ENCODE measurements around the gene CXCR4. TPM values are rescaled to one million over a fixed set of nuclear protein-coding genes. Genes with fewer than 3 reads are reported as not detected.
"Not testable (repeated sequence)": the region's sequence is repeated elsewhere in the genome, so short reads cannot be mapped to it uniquely, and the experiment has no call there.

Gene CXCR4
- total RNA-seq, 1 donor from 2014 or later = 88.8 TPM

GRCh38 chr2:136091899-136092298, 26.1 kb downstream of the CXCR4 start:
- Mint-ChIP-seq H3K36me3 (ENCODE audit: low read depth) (no peaks in the 10 kb centered on the region), H3K4me1 (peaks cover 25% of the 10 kb centered on the region), H3K9me3 (peaks cover 4% of the 10 kb centered on the region), H3K27me3 (peaks cover 2% of the 10 kb centered on the region), H3K4me3 (peak overlapping the region; percentile 21), H3K27ac (peak overlapping the region; percentile 14)
- no peak for DNase-seq
- intact Hi-C loops (cut with micrococcal nuclease) = no loop called here

GRCh38 chr2:136087901-136088460, 30.0 kb downstream of the CXCR4 start:
- H3K27me3 Mint-ChIP-seq; intact Hi-C loops (cut with micrococcal nuclease); H3K9me3 Mint-ChIP-seq; H3K27ac Mint-ChIP-seq; H3K36me3 Mint-ChIP-seq (ENCODE audit: low read depth); H3K4me3 Mint-ChIP-seq; DNase-seq: not testable (repeated sequence)
- H3K4me1 Mint-ChIP-seq = peaks cover 24% of the 10 kb centered on the region

- H3K27ac Mint-ChIP-seq = no peak overlapping the region
- H3K27me3 Mint-ChIP-seq = no peaks in the 10 kb centered on the region
- intact Hi-C loops (cut with micrococcal nuclease) = no loop called here
- H3K4me1 Mint-ChIP-seq = peaks cover 9% of the 10 kb centered on the region
- no peak overlapping the region for H3K4me3 Mint-ChIP-seq
- no peaks in the 10 kb centered on the region for H3K36me3 Mint-ChIP-seq (ENCODE audit: low read depth)
- no peak for DNase-seq
- peaks cover 4% of the 10 kb centered on the region for H3K9me3 Mint-ChIP-seq
Measured at GRCh38 chr2:136086253-136087016, 31.5 kb downstream of the CXCR4 start.

- H3K9me3 Mint-ChIP-seq = peaks cover 4% of the 10 kb centered on the region
- no peak for DNase-seq
- no peak overlapping the region for H3K4me3 Mint-ChIP-seq
- H3K4me1 Mint-ChIP-seq = peaks cover 6% of the 10 kb centered on the region
- no peaks in the 10 kb centered on the region for H3K36me3 Mint-ChIP-seq (ENCODE audit: low read depth)
- intact Hi-C loops (cut with micrococcal nuclease) = no loop called here
- H3K27me3 Mint-ChIP-seq = no peaks in the 10 kb centered on the region
- H3K27ac Mint-ChIP-seq = no peak overlapping the region
Measured at GRCh38 chr2:136085453-136086209, 32.3 kb downstream of the CXCR4 start.

GRCh38 chr2:136081582-136082210, 36.3 kb downstream of the CXCR4 start:
- no peaks in the 10 kb centered on the region for H3K27me3 Mint-ChIP-seq
- peaks cover 7% of the 10 kb centered on the region for H3K4me1 Mint-ChIP-seq
- intact Hi-C loops (cut with micrococcal nuclease) = no loop called here
- DNase-seq = no peak
- H3K9me3 Mint-ChIP-seq = peaks cover 14% of the 10 kb centered on the region
- H3K36me3 Mint-ChIP-seq (ENCODE audit: low read depth) = peaks cover 2% of the 10 kb centered on the region
- H3K4me3 Mint-ChIP-seq = no peak overlapping the region
- no peak overlapping the region for H3K27ac Mint-ChIP-seq

GRCh38 chr2:136080114-136080513, 37.8 kb downstream of the CXCR4 start:
- peaks cover 3% of the 10 kb centered on the region for H3K36me3 Mint-ChIP-seq (ENCODE audit: low read depth)
- no peak overlapping the region for H3K27ac Mint-ChIP-seq
- DNase-seq = no peak
- no peak overlapping the region for H3K4me3 Mint-ChIP-seq
- H3K9me3 Mint-ChIP-seq = peaks cover 14% of the 10 kb centered on the region
- H3K27me3 Mint-ChIP-seq = no peaks in the 10 kb centered on the region
- H3K4me1 Mint-ChIP-seq = peaks cover 6% of the 10 kb centered on the region
- intact Hi-C loops (cut with micrococcal nuclease) = no loop called here

- H3K4me3 Mint-ChIP-seq = no peak overlapping the region
- DNase-seq = no peak
- no peak overlapping the region for H3K27ac Mint-ChIP-seq
- H3K36me3 Mint-ChIP-seq (ENCODE audit: low read depth) = peaks cover 3% of the 10 kb centered on the region
- no peaks in the 10 kb centered on the region for H3K27me3 Mint-ChIP-seq
- intact Hi-C loops (cut with micrococcal nuclease) = no loop called here
- H3K4me1 Mint-ChIP-seq = peaks cover 6% of the 10 kb centered on the region
- H3K9me3 Mint-ChIP-seq = peaks cover 17% of the 10 kb centered on the region
Measured at GRCh38 chr2:136077107-136077506, 40.8 kb downstream of the CXCR4 start.

GRCh38 chr2:136075476-136075875, 42.5 kb downstream of the CXCR4 start:
- Mint-ChIP-seq H3K4me1 (peaks cover 12% of the 10 kb centered on the region), H3K9me3 (peaks cover 25% of the 10 kb centered on the region), H3K27ac (no peak overlapping the region), H3K27me3 (no peaks in the 10 kb centered on the region), H3K4me3 (no peak overlapping the region), H3K36me3 (ENCODE audit: low read depth) (peaks cover 8% of the 10 kb centered on the region)
- intact Hi-C loops (cut with micrococcal nuclease) = no loop called here
- DNase-seq = no peak

- peaks cover 22% of the 10 kb centered on the region for H3K4me1 Mint-ChIP-seq
- no peak overlapping the region for H3K27ac Mint-ChIP-seq
- intact Hi-C loops (cut with micrococcal nuclease) = no loop called here
Measured at GRCh38 chr2:136072621-136073020, 45.3 kb downstream of the CXCR4 start.

GRCh38 chr2:136071887-136072286, 46.1 kb downstream of the CXCR4 start:
- H3K36me3 Mint-ChIP-seq (ENCODE audit: low read depth); intact Hi-C loops (cut with micrococcal nuclease); H3K27me3 Mint-ChIP-seq; H3K4me3 Mint-ChIP-seq; DNase-seq; H3K27ac Mint-ChIP-seq: not testable (repeated sequence)
- H3K9me3 Mint-ChIP-seq = peaks cover 15% of the 10 kb centered on the region
- peaks cover 24% of the 10 kb centered on the region for H3K4me1 Mint-ChIP-seq

More at GRCh38 chr2:136072621-136073020, 45.3 kb downstream of the CXCR4 start:
- Mint-ChIP-seq H3K36me3 (ENCODE audit: low read depth) (peaks cover 7% of the 10 kb centered on the region), H3K4me3 (no peak overlapping the region), H3K27me3 (no peaks in the 10 kb centered on the region), H3K9me3 (peaks cover 15% of the 10 kb centered on the region)
- DNase-seq = no peak

GRCh38 chr2:136070913-136071312, 47.0 kb downstream of the CXCR4 start:
- intact Hi-C loops (cut with micrococcal nuclease) = no loop called here
- DNase-seq = no peak
- Mint-ChIP-seq H3K36me3 (ENCODE audit: low read depth) (peaks cover 5% of the 10 kb centered on the region), H3K4me3 (no peak overlapping the region), H3K27ac (no peak overlapping the region), H3K4me1 (peaks cover 30% of the 10 kb centered on the region), H3K9me3 (peaks cover 15% of the 10 kb centered on the region), H3K27me3 (no peaks in the 10 kb centered on the region)

GRCh38 chr2:136069773-136070172, 48.2 kb downstream of the CXCR4 start:
- DNase-seq = no peak
- Mint-ChIP-seq H3K27me3 (no peaks in the 10 kb centered on the region), H3K27ac (no peak overlapping the region), H3K36me3 (ENCODE audit: low read depth) (peaks cover 5% of the 10 kb centered on the region), H3K4me3 (no peak overlapping the region), H3K9me3 (peaks cover 15% of the 10 kb centered on the region), H3K4me1 (peaks cover 41% of the 10 kb centered on the region)
- intact Hi-C loops (cut with micrococcal nuclease) = no loop called here

- peaks cover 49% of the 10 kb centered on the region for H3K4me1 Mint-ChIP-seq
- H3K4me3 Mint-ChIP-seq = peak overlapping the region; percentile 59
- intact Hi-C loops (cut with micrococcal nuclease) = no loop called here
- peak overlapping the region; percentile 65 for H3K27ac Mint-ChIP-seq
- H3K36me3 Mint-ChIP-seq (ENCODE audit: low read depth) = peaks cover 5% of the 10 kb centered on the region
- H3K9me3 Mint-ChIP-seq = peaks cover 17% of the 10 kb centered on the region
- no peaks in the 10 kb centered on the region for H3K27me3 Mint-ChIP-seq
- DNase-seq = peak; percentile 75
Measured at GRCh38 chr2:136068581-136069227, 49.2 kb downstream of the CXCR4 start.
